HG03457 (cell line): Measurements from ENCODE around the gene SHANK3.

Experiments
- ATAC-seq: cut with Tn5 transposase; IDR thresholded peaks from one replicate; pipeline ENCODE4 v1.9.1; 2021; ENCODE audit warnings: moderate number of reproducible peaks; ENCODE audit not compliant: unreplicated experiment

The SHANK3 gene

GRCh38 chr22:50698546-50698945, 25.9 kb downstream of the SHANK3 start:
- no peak for ATAC-seq

- ATAC-seq: no peak
Observed at GRCh38 chr22:50699001-50699755, 26.6 kb downstream of the SHANK3 start.

GRCh38 chr22:50699756-50700386, 27.2 kb downstream of the SHANK3 start:
- no peak for ATAC-seq

GRCh38 chr22:50700387-50701075, 27.9 kb downstream of the SHANK3 start:
- ATAC-seq: no peak

GRCh38 chr22:50701076-50701419, 28.4 kb downstream of the SHANK3 start:
- no peak for ATAC-seq

- no peak for ATAC-seq
Observed at GRCh38 chr22:50701428-50702154, 29.0 kb downstream of the SHANK3 start.

GRCh38 chr22:50702261-50702671, 29.6 kb downstream of the SHANK3 start:
- ATAC-seq: no peak

- ATAC-seq: no peak
Observed at GRCh38 chr22:50702821-50703725, 30.4 kb downstream of the SHANK3 start.

GRCh38 chr22:50703726-50704509, 31.3 kb downstream of the SHANK3 start:
- no peak for ATAC-seq

- no peak for ATAC-seq
Observed at GRCh38 chr22:50704510-50705218, 32.0 kb downstream of the SHANK3 start.

GRCh38 chr22:50705219-50705691, 32.6 kb downstream of the SHANK3 start:
- ATAC-seq: no peak

GRCh38 chr22:50705851-50706351, 33.3 kb downstream of the SHANK3 start:
- ATAC-seq: no peak

GRCh38 chr22:50706481-50707125, 34.0 kb downstream of the SHANK3 start:
- no peak for ATAC-seq

- no peak for ATAC-seq
Observed at GRCh38 chr22:50708474-50708873, 35.9 kb downstream of the SHANK3 start.

- no peak for ATAC-seq
Observed at GRCh38 chr22:50708996-50709395, 36.4 kb downstream of the SHANK3 start.

- no peak for ATAC-seq
Observed at GRCh38 chr22:50710221-50710620, 37.6 kb downstream of the SHANK3 start.

GRCh38 chr22:50710886-50711285, 38.3 kb downstream of the SHANK3 start:
- ATAC-seq: no peak
